Suprapubic skin (tissue), 3 donors: ENCODE results near the gene RBM19.

Experiments used
- POLR2A ChIP-seq, 2 donors: fragments of 450-650 bp; IDR thresholded peaks; one replicate each; pipeline ENCODE4 v1.6.1; 2017; ENCODE audit warnings: antibody characterized with exemption in 2 of 2, mild to moderate bottlenecking in 2 of 2, moderate library complexity in 2 of 2
- TF ChIP-seq, protein P1 (sequence below), 2 donors: fragments of 200-600 bp in 1 of 2; fragments of 450-650 bp in 1 of 2; sonication (generic) in 1 of 2; IDR thresholded peaks; one replicate each; pipeline ENCODE4 v1.5.1; 2016 to 2019; ENCODE audit warnings: antibody characterized with exemption in 2 of 2, mild to moderate bottlenecking in 1 of 2, moderate library complexity in 1 of 2

- TF ChIP-seq, protein P1, sequence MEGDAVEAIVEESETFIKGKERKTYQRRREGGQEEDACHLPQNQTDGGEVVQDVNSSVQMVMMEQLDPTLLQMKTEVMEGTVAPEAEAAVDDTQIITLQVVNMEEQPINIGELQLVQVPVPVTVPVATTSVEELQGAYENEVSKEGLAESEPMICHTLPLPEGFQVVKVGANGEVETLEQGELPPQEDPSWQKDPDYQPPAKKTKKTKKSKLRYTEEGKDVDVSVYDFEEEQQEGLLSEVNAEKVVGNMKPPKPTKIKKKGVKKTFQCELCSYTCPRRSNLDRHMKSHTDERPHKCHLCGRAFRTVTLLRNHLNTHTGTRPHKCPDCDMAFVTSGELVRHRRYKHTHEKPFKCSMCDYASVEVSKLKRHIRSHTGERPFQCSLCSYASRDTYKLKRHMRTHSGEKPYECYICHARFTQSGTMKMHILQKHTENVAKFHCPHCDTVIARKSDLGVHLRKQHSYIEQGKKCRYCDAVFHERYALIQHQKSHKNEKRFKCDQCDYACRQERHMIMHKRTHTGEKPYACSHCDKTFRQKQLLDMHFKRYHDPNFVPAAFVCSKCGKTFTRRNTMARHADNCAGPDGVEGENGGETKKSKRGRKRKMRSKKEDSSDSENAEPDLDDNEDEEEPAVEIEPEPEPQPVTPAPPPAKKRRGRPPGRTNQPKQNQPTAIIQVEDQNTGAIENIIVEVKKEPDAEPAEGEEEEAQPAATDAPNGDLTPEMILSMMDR (IDR thresholded peaks at IDR 0.05), result no peak
- TF ChIP-seq POLR2A (IDR thresholded peaks at IDR 0.05), result no peak
Measured at GRCh38 chr12:113862590-113863454, 103.3 kb downstream of the RBM19 start.
